ENCODE results near the gene HLF. TPM values are rescaled to one million over a fixed set of nuclear protein-coding genes. Genes with fewer than 3 reads are reported as not detected.

The HLF gene
- total RNA-seq, 1 experiment from 2014 or later: not detected

- Histone ChIP-seq H3K9ac (ENCODE audit: low read length) (no peak overlapping the region), H3K9me3 (ENCODE audit: low read length) (no peaks in the 10 kb centered on the region), H3K4me1 (ENCODE audit: low read length) (no peaks in the 10 kb centered on the region), H4K20me1 (ENCODE audit: insufficient read depth, low read depth, low read length) (no peaks in the 10 kb centered on the region), H3K4me3 (ENCODE audit: low read length) (no peak overlapping the region), H3K9me2 (replicated peaks; ENCODE audit: insufficient read depth, low read length) (no peaks in the 10 kb centered on the region), H3K4me2 (ENCODE audit: low read depth, low read length, poor library complexity, severe bottlenecking) (no peak overlapping the region), H3K79me2 (ENCODE audit: low read length) (no peaks in the 10 kb centered on the region), H3K36me3 (ENCODE audit: insufficient read depth, low read length) (no peaks in the 10 kb centered on the region), H3K27me3 (ENCODE audit: low read length) (0 out of 2 replicates have a peak, but pooled peaks cover 4% of the 10 kb centered on the region), H3K27ac (ENCODE audit: low read length) (no peak overlapping the region), H2AFZ (ENCODE audit: low read length) (no peak overlapping the region)
- peak; percentile 75 for DNase-seq
These were observed 30.8 kb downstream of the HLF start for GRCh38 chr17:55295411-55296170.

- H3K4me3 ChIP-seq (ENCODE audit: low read length): no peak overlapping the region
- no peak overlapping the region for H3K9ac ChIP-seq (ENCODE audit: low read length)
- DNase-seq: no peak
- H3K27me3 ChIP-seq (ENCODE audit: low read length): 0 out of 2 replicates have a peak, but pooled peaks cover 4% of the 10 kb centered on the region
- no peaks in the 10 kb centered on the region for H3K4me1 ChIP-seq (ENCODE audit: low read length)
- H3K4me2 ChIP-seq (ENCODE audit: low read depth, low read length, poor library complexity, severe bottlenecking): no peak overlapping the region
- H3K9me2 ChIP-seq (replicated peaks; ENCODE audit: insufficient read depth, low read length): no peaks in the 10 kb centered on the region
- H3K9me3 ChIP-seq (ENCODE audit: low read length): no peaks in the 10 kb centered on the region
- H3K36me3 ChIP-seq (ENCODE audit: insufficient read depth, low read length): no peaks in the 10 kb centered on the region
- H4K20me1 ChIP-seq (ENCODE audit: insufficient read depth, low read depth, low read length): no peaks in the 10 kb centered on the region
- H2AFZ ChIP-seq (ENCODE audit: low read length): no peak overlapping the region
- H3K79me2 ChIP-seq (ENCODE audit: low read length): no peaks in the 10 kb centered on the region
- no peak overlapping the region for H3K27ac ChIP-seq (ENCODE audit: low read length)
These were observed 31.5 kb downstream of the HLF start for GRCh38 chr17:55296171-55296695.

GRCh38 chr17:55296699-55297098, 31.9 kb downstream of the HLF start:
- no peak overlapping the region for H3K4me3 ChIP-seq (ENCODE audit: low read length)
- H3K4me2 ChIP-seq (ENCODE audit: low read depth, low read length, poor library complexity, severe bottlenecking): no peak overlapping the region
- H3K79me2 ChIP-seq (ENCODE audit: low read length): no peaks in the 10 kb centered on the region

GRCh38 chr17:55298111-55298730, 33.5 kb downstream of the HLF start:
- no peaks in the 10 kb centered on the region for H3K9me3 ChIP-seq (ENCODE audit: low read length)
- DNase-seq: no peak
- H3K79me2 ChIP-seq (ENCODE audit: low read length): no peaks in the 10 kb centered on the region

More at GRCh38 chr17:55296699-55297098, 31.9 kb downstream of the HLF start:
- H3K9me2 ChIP-seq (replicated peaks; ENCODE audit: insufficient read depth, low read length): no peaks in the 10 kb centered on the region
- H4K20me1 ChIP-seq (ENCODE audit: insufficient read depth, low read depth, low read length): no peaks in the 10 kb centered on the region
- no peaks in the 10 kb centered on the region for H3K9me3 ChIP-seq (ENCODE audit: low read length)
- no peaks in the 10 kb centered on the region for H3K36me3 ChIP-seq (ENCODE audit: insufficient read depth, low read length)
- H3K9ac ChIP-seq (ENCODE audit: low read length): no peak overlapping the region
- H3K4me1 ChIP-seq (ENCODE audit: low read length): no peaks in the 10 kb centered on the region
- no peak overlapping the region for H3K27ac ChIP-seq (ENCODE audit: low read length)
- H3K27me3 ChIP-seq (ENCODE audit: low read length): 0 out of 2 replicates have a peak, but pooled peaks cover under 1% of the 10 kb centered on the region
- H2AFZ ChIP-seq (ENCODE audit: low read length): no peak overlapping the region
- no peak for DNase-seq

GRCh38 chr17:55299162-55299838, 34.5 kb downstream of the HLF start:
- H3K79me2 ChIP-seq (ENCODE audit: low read length): no peaks in the 10 kb centered on the region
- H3K4me3 ChIP-seq (ENCODE audit: low read length): no peak overlapping the region
- no peak overlapping the region for H3K27ac ChIP-seq (ENCODE audit: low read length)
- no peaks in the 10 kb centered on the region for H3K4me1 ChIP-seq (ENCODE audit: low read length)
- H2AFZ ChIP-seq (ENCODE audit: low read length): no peak overlapping the region
- H3K9ac ChIP-seq (ENCODE audit: low read length): no peak overlapping the region
- H3K4me2 ChIP-seq (ENCODE audit: low read depth, low read length, poor library complexity, severe bottlenecking): no peak overlapping the region
- H3K9me2 ChIP-seq (replicated peaks; ENCODE audit: insufficient read depth, low read length): no peaks in the 10 kb centered on the region
- no peaks in the 10 kb centered on the region for H3K36me3 ChIP-seq (ENCODE audit: insufficient read depth, low read length)
- H4K20me1 ChIP-seq (ENCODE audit: insufficient read depth, low read depth, low read length): no peaks in the 10 kb centered on the region
- no peaks in the 10 kb centered on the region for H3K9me3 ChIP-seq (ENCODE audit: low read length)
- no peaks in the 10 kb centered on the region for H3K27me3 ChIP-seq (ENCODE audit: low read length)
- no peak for DNase-seq

More at GRCh38 chr17:55298111-55298730, 33.5 kb downstream of the HLF start:
- H3K4me2 ChIP-seq (ENCODE audit: low read depth, low read length, poor library complexity, severe bottlenecking): no peak overlapping the region
- no peaks in the 10 kb centered on the region for H4K20me1 ChIP-seq (ENCODE audit: insufficient read depth, low read depth, low read length)
- H2AFZ ChIP-seq (ENCODE audit: low read length): no peak overlapping the region
- H3K36me3 ChIP-seq (ENCODE audit: insufficient read depth, low read length): no peaks in the 10 kb centered on the region
- no peak overlapping the region for H3K4me3 ChIP-seq (ENCODE audit: low read length)
- H3K4me1 ChIP-seq (ENCODE audit: low read length): no peaks in the 10 kb centered on the region
- H3K9me2 ChIP-seq (replicated peaks; ENCODE audit: insufficient read depth, low read length): no peaks in the 10 kb centered on the region
- no peaks in the 10 kb centered on the region for H3K27me3 ChIP-seq (ENCODE audit: low read length)
- H3K27ac ChIP-seq (ENCODE audit: low read length): no peak overlapping the region
- H3K9ac ChIP-seq (ENCODE audit: low read length): no peak overlapping the region

GRCh38 chr17:55299890-55300289, 35.1 kb downstream of the HLF start:
- H4K20me1 ChIP-seq (ENCODE audit: insufficient read depth, low read depth, low read length): no peaks in the 10 kb centered on the region
- no peak overlapping the region for H3K27ac ChIP-seq (ENCODE audit: low read length)
- H3K4me2 ChIP-seq (ENCODE audit: low read depth, low read length, poor library complexity, severe bottlenecking): no peak overlapping the region
- no peaks in the 10 kb centered on the region for H3K27me3 ChIP-seq (ENCODE audit: low read length)
- no peaks in the 10 kb centered on the region for H3K79me2 ChIP-seq (ENCODE audit: low read length)
- no peaks in the 10 kb centered on the region for H3K9me3 ChIP-seq (ENCODE audit: low read length)
- H3K9ac ChIP-seq (ENCODE audit: low read length): no peak overlapping the region
- no peaks in the 10 kb centered on the region for H3K36me3 ChIP-seq (ENCODE audit: insufficient read depth, low read length)
- no peak overlapping the region for H2AFZ ChIP-seq (ENCODE audit: low read length)
- H3K9me2 ChIP-seq (replicated peaks; ENCODE audit: insufficient read depth, low read length): no peaks in the 10 kb centered on the region
- no peak for DNase-seq
- H3K4me1 ChIP-seq (ENCODE audit: low read length): no peaks in the 10 kb centered on the region
- no peak overlapping the region for H3K4me3 ChIP-seq (ENCODE audit: low read length)

- Histone ChIP-seq H4K20me1 (ENCODE audit: insufficient read depth, low read depth, low read length) (no peaks in the 10 kb centered on the region), H3K9ac (ENCODE audit: low read length) (no peak overlapping the region), H2AFZ (ENCODE audit: low read length) (no peak overlapping the region), H3K27ac (ENCODE audit: low read length) (no peak overlapping the region), H3K4me1 (ENCODE audit: low read length) (no peaks in the 10 kb centered on the region), H3K79me2 (ENCODE audit: low read length) (no peaks in the 10 kb centered on the region), H3K9me3 (ENCODE audit: low read length) (no peaks in the 10 kb centered on the region), H3K4me3 (ENCODE audit: low read length) (no peak overlapping the region), H3K9me2 (replicated peaks; ENCODE audit: insufficient read depth, low read length) (no peaks in the 10 kb centered on the region), H3K4me2 (ENCODE audit: low read depth, low read length, poor library complexity, severe bottlenecking) (no peak overlapping the region), H3K27me3 (ENCODE audit: low read length) (no peaks in the 10 kb centered on the region), H3K36me3 (ENCODE audit: insufficient read depth, low read length) (no peaks in the 10 kb centered on the region)
- no peak for DNase-seq
These were observed 35.9 kb downstream of the HLF start for GRCh38 chr17:55300479-55301290.

All from Karpas-422 (cell line).